Breast epithelium (tissue), 4 donors: ENCODE measurements around the gene FAM228B. TPM values are rescaled to one million over a fixed set of nuclear protein-coding genes. Genes with fewer than 3 reads are reported as not detected.

Experiments
- DNase-seq, 2 donors: peaks; one replicate each; pipeline ENCODE4 v3.0.0-alpha.2; 2019; ENCODE audit warnings: low spot score in 2 of 2
- H3K27ac ChIP-seq, 2 donors: fragments of 200-600 bp; sonication (generic) in 1 of 2; one replicate each; pipeline ENCODE4 v1.5.1; 2016 to 2019; ENCODE audit warnings: mild to moderate bottlenecking in 1 of 2
- H3K27me3 ChIP-seq, 2 donors: fragments of 200-600 bp; sonication (generic) in 1 of 2; one replicate each; pipeline versions ENCODE4 v1.5.1 to v1.6.0; 2017 to 2019; ENCODE audit warnings: control low read depth in 1 of 2, mild to moderate bottlenecking in 1 of 2
- H3K36me3 ChIP-seq: fragments of 200-600 bp; one replicate; pipeline ENCODE4 v1.5.1; 2019
- H3K4me1 ChIP-seq, 2 donors: fragments of 200-600 bp; sonication (generic); one replicate each; pipeline ENCODE4 v1.5.1; 2016 to 2019; ENCODE audit warnings: control low read depth in 1 of 2
- H3K4me3 ChIP-seq, 3 donors: fragments of 200-600 bp; sonication (generic); 1 replicate in 2 of 3; 2 replicates in 1 of 3; pipeline ENCODE4 v1.5.1; 2016 to 2019; ENCODE audit warnings: mild to moderate bottlenecking in 3 of 3, moderate library complexity in 2 of 3
- H3K9me3 ChIP-seq, 2 donors: fragments of 200-600 bp; sonication (generic) in 1 of 2; one replicate each; pipeline ENCODE4 v1.5.1; 2016 to 2019; ENCODE audit warnings: control low read depth in 1 of 2
- POLR2A ChIP-seq: fragments of 450-650 bp; IDR thresholded peaks from one replicate; pipeline ENCODE4 v1.6.1; 2016; ENCODE audit warnings: antibody characterized with exemption, mild to moderate bottlenecking, moderate library complexity
- POLR2AphosphoS5 ChIP-seq, 3 donors: sonication (generic); formaldehyde crosslinking; IDR thresholded peaks; one replicate each; pipeline ENCODE4 v1.6.1; 2017; ENCODE audit warnings: antibody characterized with exemption in 3 of 3
- intact Hi-C: fragments of 100-400 bp; cut with DNase I; formaldehyde crosslinking; loops from one replicate; pipeline ENCODE4 v1.15.1; 2023; ENCODE audit warnings: low total_unique reads
- total RNA-seq, 3 donors: library from RNA; depleted of rRNA; stranded (reverse); fragments of >200 nt; gene quantifications; one replicate each; pipeline ENCODE4 v1.1.0, GENCODE V29; 2016
- TF ChIP-seq, protein P1 (sequence below), 3 donors: fragments of 450-650 bp; IDR thresholded peaks; one replicate each; pipeline ENCODE4 v1.5.1; 2016 to 2017; ENCODE audit warnings: antibody characterized with exemption in 3 of 3, mild to moderate bottlenecking in 3 of 3, moderate library complexity in 3 of 3

Gene FAM228B
- total RNA-seq, 3 donors from 2014 or later, result 23.7 to 46.2 (median 30.9) TPM

DNA sequence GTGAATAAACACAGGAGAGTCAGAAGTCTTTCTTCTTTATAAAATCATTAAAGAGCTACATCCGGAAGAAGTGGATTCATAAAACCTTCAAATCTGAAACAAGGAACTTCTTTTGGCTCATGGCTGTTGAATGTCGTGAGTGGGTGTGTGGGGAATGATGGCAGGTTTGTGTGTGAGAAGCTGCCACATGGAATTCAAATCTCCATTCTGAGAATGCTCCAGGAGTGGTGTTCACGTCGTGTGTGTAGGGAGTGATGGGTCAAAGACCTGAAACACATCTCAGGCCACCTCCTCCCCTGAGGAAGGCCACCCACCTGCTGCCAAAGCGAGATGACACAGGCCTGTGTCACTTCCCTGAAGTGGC is 80.5 kb downstream of the FAM228B start:
- intact Hi-C loops, result no loop called here
- TF ChIP-seq POLR2AphosphoS5 (IDR thresholded peaks at IDR 0.05), result no peak
- TF ChIP-seq, protein P1, sequence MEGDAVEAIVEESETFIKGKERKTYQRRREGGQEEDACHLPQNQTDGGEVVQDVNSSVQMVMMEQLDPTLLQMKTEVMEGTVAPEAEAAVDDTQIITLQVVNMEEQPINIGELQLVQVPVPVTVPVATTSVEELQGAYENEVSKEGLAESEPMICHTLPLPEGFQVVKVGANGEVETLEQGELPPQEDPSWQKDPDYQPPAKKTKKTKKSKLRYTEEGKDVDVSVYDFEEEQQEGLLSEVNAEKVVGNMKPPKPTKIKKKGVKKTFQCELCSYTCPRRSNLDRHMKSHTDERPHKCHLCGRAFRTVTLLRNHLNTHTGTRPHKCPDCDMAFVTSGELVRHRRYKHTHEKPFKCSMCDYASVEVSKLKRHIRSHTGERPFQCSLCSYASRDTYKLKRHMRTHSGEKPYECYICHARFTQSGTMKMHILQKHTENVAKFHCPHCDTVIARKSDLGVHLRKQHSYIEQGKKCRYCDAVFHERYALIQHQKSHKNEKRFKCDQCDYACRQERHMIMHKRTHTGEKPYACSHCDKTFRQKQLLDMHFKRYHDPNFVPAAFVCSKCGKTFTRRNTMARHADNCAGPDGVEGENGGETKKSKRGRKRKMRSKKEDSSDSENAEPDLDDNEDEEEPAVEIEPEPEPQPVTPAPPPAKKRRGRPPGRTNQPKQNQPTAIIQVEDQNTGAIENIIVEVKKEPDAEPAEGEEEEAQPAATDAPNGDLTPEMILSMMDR (IDR thresholded peaks at IDR 0.05), result no peak
- DNase-seq, result no peak
- Histone ChIP-seq H3K27me3 (no peaks in the 10 kb centered on the region), H3K27ac (no peak overlapping the region), H3K4me1 (no peaks in the 10 kb centered on the region), H3K9me3 (no peaks in the 10 kb centered on the region), H3K36me3 (peaks cover 7% of the 10 kb centered on the region), H3K4me3 (no peak overlapping the region)

DNA sequence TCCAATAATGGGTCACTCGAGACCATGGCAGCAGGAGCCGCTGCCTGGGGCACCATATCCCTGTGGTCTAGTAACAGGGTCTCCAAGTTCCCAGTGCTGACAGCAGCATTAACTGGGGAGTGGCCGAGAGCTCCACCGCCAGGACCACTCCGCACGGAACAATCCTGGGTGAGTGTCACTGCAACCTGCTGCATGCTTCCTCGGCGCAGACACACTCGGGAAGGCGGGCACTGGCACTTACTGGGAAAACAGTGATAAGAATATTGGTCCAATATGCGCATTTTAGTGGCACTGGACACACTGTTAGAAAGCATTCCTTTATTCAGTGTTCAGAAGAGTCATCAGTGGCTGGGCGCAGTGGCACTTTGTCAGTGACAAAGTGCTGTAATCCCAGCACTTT is 81.2 kb downstream of the FAM228B start:
- Histone ChIP-seq H3K9me3 (no peaks in the 10 kb centered on the region), H3K4me3 (no peak overlapping the region), H3K36me3 (peaks cover 15% of the 10 kb centered on the region), H3K27me3 (no peaks in the 10 kb centered on the region), H3K4me1 (no peaks in the 10 kb centered on the region), H3K27ac (no peak overlapping the region)
- intact Hi-C loops, result no loop called here
- TF ChIP-seq POLR2A (no peak), POLR2AphosphoS5 (IDR thresholded peaks at IDR 0.05) (no peak)
- TF ChIP-seq, protein P1 (IDR thresholded peaks at IDR 0.05), result no peak
- DNase-seq, result no peak

DNA sequence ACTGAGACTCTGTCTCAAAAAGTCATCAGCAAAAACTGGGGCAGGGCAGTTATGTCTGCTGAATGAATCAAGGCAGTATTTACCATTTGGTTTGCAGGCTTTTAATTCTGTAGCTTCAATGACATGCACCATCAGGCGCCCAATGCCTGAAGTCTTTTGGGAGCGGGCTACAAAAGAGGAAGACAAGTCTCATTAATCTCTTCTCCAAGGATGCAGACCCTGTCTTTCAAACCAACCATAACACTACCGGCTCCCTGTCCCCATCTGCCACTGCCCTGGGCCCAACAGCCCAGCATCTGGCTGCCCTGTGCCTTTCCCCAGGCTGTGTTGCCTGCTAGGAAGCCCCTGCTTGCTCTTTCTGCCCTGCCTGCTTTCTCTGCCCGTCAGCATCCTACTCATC is 81.9 kb downstream of the FAM228B start:
- TF ChIP-seq, protein P1 (IDR thresholded peaks at IDR 0.05), result no peak
- TF ChIP-seq POLR2AphosphoS5 (IDR thresholded peaks at IDR 0.05), result no peak
- TF ChIP-seq POLR2A, result no peak
- Histone ChIP-seq H3K9me3 (no peaks in the 10 kb centered on the region), H3K27me3 (no peaks in the 10 kb centered on the region), H3K4me1 (no peaks in the 10 kb centered on the region), H3K27ac (no peak overlapping the region), H3K36me3 (peaks cover 16% of the 10 kb centered on the region), H3K4me3 (no peak overlapping the region)
- no peak for DNase-seq
- intact Hi-C loops, result no loop called here

DNA sequence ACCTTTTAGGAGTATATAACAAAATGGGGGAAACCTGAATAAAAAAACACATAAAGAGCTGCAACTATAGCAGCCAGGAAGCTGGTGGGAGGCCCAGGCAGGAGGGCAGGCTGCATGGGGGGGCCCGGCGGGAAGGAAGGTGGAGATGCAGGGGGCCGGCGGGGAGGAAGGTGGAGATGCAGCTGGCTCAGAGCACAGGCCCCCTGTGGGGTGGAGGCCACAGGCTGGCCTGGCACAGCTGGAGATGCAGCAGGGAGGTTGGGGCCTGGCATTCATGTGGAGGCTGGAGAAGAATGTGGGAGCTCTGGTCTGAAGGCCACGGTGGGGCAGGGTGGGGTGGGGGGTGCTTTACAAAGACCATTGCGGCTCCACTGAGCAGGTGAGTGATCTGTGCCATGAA is 83.0 kb downstream of the FAM228B start:
- TF ChIP-seq, protein P1 (IDR thresholded peaks at IDR 0.05), result no peak
- TF ChIP-seq POLR2A (no peak), POLR2AphosphoS5 (IDR thresholded peaks at IDR 0.05) (no peak)
- H3K27me3 ChIP-seq, result no peaks in the 10 kb centered on the region
- H3K4me3 ChIP-seq, result no peak overlapping the region
- H3K9me3 ChIP-seq, result no peaks in the 10 kb centered on the region
- H3K27ac ChIP-seq, result no peak overlapping the region
- no peaks in the 10 kb centered on the region for H3K4me1 ChIP-seq
- peaks cover 18% of the 10 kb centered on the region for H3K36me3 ChIP-seq
- intact Hi-C loops, result no loop called here
- no peak for DNase-seq

DNA sequence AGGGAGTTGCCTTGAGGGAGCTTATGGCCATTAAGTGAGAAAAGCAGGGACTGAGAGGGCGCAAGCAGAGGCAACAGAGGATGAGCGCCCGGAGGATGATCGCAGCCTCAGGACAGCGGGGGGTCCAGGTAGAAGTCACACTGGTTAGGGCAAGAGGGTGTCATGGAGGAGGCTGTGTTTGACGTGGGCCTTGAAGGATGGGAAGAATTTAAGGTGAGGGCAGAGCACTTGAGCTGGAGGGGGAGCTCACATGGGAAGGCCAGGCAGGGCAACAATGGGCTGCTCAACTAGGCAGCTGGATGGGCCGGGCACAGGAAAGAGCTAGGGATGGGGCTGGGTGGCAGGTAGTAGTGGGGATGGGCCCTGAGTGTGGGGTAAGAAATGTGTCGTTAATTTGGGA is 83.4 kb downstream of the FAM228B start:
- Histone ChIP-seq H3K27ac (no peak overlapping the region), H3K9me3 (no peaks in the 10 kb centered on the region), H3K4me3 (no peak overlapping the region), H3K4me1 (no peaks in the 10 kb centered on the region), H3K27me3 (no peaks in the 10 kb centered on the region), H3K36me3 (peaks cover 23% of the 10 kb centered on the region)
- DNase-seq, result no peak
- intact Hi-C loops, result no loop called here
- TF ChIP-seq POLR2A, result no peak
- TF ChIP-seq POLR2AphosphoS5 (IDR thresholded peaks at IDR 0.05), result no peak
- TF ChIP-seq, protein P1 (IDR thresholded peaks at IDR 0.05), result no peak
